SK-N-SH (cell line): ENCODE data around the gene MAX. TPM values are rescaled to one million over a fixed set of nuclear protein-coding genes. Genes with fewer than 3 reads are reported as not detected.

Experiments used
- CTCF ChIA-PET: fragments of 300-600, 350-600 bp; formaldehyde crosslinking; extraction: SDS; loops from one replicate; lab custom pipeline; 2021; lab: Yijun Ruan, JAX
- POLR2A ChIA-PET: fragments of 350-600 bp; sonication (Branson Sonifier 250); formaldehyde crosslinking; extraction: SDS; loops from one replicate; lab custom pipeline; 2020; ENCODE audit warnings: antibody characterized with exemption, inconsistent platforms; lab: Yijun Ruan, JAX
- DNase-seq: peaks from one replicate; pipeline ENCODE4 v3.0.0; 2012
- H2AFZ ChIP-seq: fragments of 200-600 bp; sonication (generic); 2 replicates; pipeline ENCODE4 v1.8.1; 2016; ENCODE audit warnings: antibody characterized with exemption, mild to moderate bottlenecking, low read depth
- H3F3A ChIP-seq: fragments of 200-600 bp; sonication (generic); replicated peaks from 2 replicates; pipeline ENCODE3; 2016; ENCODE audit warnings: antibody characterized with exemption, mild to moderate bottlenecking; ENCODE audit not compliant: insufficient read depth
- H3K27ac ChIP-seq, 2 experiments: fragments of 200-500 bp in 1 of 2; fragments of 200-600 bp in 1 of 2; sonication (Bioruptor generic) in 1 of 2; sonication (generic), shearing (Covaris generic) in 1 of 2; 2 replicates each; pipeline versions ENCODE4 v1.5.1 to v1.6.1; 2014 to 2016; ENCODE audit warnings: low read depth in 2 of 2, inconsistent platforms in 1 of 2, low read length in 1 of 2, mild to moderate bottlenecking in 1 of 2, mixed read lengths in 1 of 2
- H3K27me3 ChIP-seq: fragments of 200-600 bp; sonication (generic), shearing (Covaris generic); 2 replicates; pipeline ENCODE4 v1.6.1; 2016; ENCODE audit warnings: mixed run types; ENCODE audit not compliant: insufficient read depth
- H3K36me3 ChIP-seq, 2 experiments: fragments of 200-500 bp in 1 of 2; fragments of 200-600 bp in 1 of 2; sonication (Bioruptor generic) in 1 of 2; sonication (generic) in 1 of 2; replicated peaks in 1 of 2; 2 replicates each; pipeline versions ENCODE3 to v1.5.1; 2014 to 2016; ENCODE audit warnings: low read length in 1 of 2, mild to moderate bottlenecking in 1 of 2; ENCODE audit not compliant: insufficient read depth in 2 of 2, control insufficient read depth in 1 of 2
- H3K4me1 ChIP-seq, 2 experiments: fragments of 200-500 bp in 1 of 2; fragments of 200-600 bp in 1 of 2; sonication (Bioruptor generic) in 1 of 2; sonication (generic), shearing (Covaris generic) in 1 of 2; 2 replicates each; pipeline versions ENCODE4 v1.5.1 to v1.6.1; 2014 to 2016; ENCODE audit warnings: low read depth in 1 of 2, low read length in 1 of 2, mixed run types in 1 of 2; ENCODE audit not compliant: insufficient read depth in 2 of 2, control insufficient read depth in 1 of 2
- H3K4me2 ChIP-seq: fragments of 200-600 bp; sonication (generic), shearing (Covaris generic); 2 replicates; pipeline ENCODE4 v1.6.1; 2017; ENCODE audit warnings: mixed run types
- H3K4me3 ChIP-seq, 2 experiments: fragments of 200-500 bp in 1 of 2; fragments of 200-600 bp in 1 of 2; sonication (Bioruptor generic) in 1 of 2; sonication (generic), shearing (Covaris generic) in 1 of 2; 2 replicates each; pipeline versions ENCODE4 v1.5.1 to v1.8.1; 2014 to 2016; ENCODE audit warnings: low read depth in 2 of 2, inconsistent platforms in 1 of 2, low read length in 1 of 2, mild to moderate bottlenecking in 1 of 2, mixed read lengths in 1 of 2, moderate library complexity in 1 of 2
- H3K79me2 ChIP-seq: fragments of 200-600 bp; sonication (generic); 2 replicates; pipeline ENCODE4 v1.8.1; 2017; ENCODE audit warnings: mild to moderate bottlenecking; ENCODE audit not compliant: insufficient read depth
- H3K9ac ChIP-seq: fragments of 200-600 bp; sonication (generic); 2 replicates; pipeline ENCODE4 v1.6.1; 2017; ENCODE audit warnings: mixed run types
- H3K9me2 ChIP-seq: fragments of 200-600 bp; sonication (generic); 2 replicates; pipeline ENCODE4 v1.6.1; 2017; ENCODE audit warnings: mixed run types
- H3K9me3 ChIP-seq: fragments of 200-600 bp; sonication (generic); 2 replicates; pipeline ENCODE4 v1.6.1; 2017; ENCODE audit warnings: mixed run types, mild to moderate bottlenecking, moderate library complexity
- H4K20me1 ChIP-seq: fragments of 200-600 bp; sonication (generic); 2 replicates; pipeline ENCODE4 v1.6.1; 2017; ENCODE audit warnings: mild to moderate bottlenecking, mixed run types; ENCODE audit not compliant: insufficient read depth
- CHD2 ChIP-seq: fragments of 150-350 bp; IDR thresholded peaks from 2 replicates; pipeline ENCODE4 v1.6.1; 2018; ENCODE audit warnings: low read length; ENCODE audit not compliant: partially characterized antibody
- GABPA ChIP-seq: IDR thresholded peaks from 2 replicates; pipeline ENCODE4 v1.4.0; 2012; ENCODE audit warnings: low read depth, mild to moderate bottlenecking
- IRF3 ChIP-seq: fragments of 150-350 bp; IDR thresholded peaks from 2 replicates; pipeline ENCODE4 v1.6.1; 2016; ENCODE audit warnings: mild to moderate bottlenecking, low read depth, low read length
- RAD21 ChIP-seq: IDR thresholded peaks from 2 replicates; pipeline ENCODE4 v1.6.1; 2012; ENCODE audit warnings: mild to moderate bottlenecking, low read length
- RCOR1 ChIP-seq: fragments of 150-350 bp; IDR thresholded peaks from 2 replicates; pipeline ENCODE4 v1.6.1; 2017; ENCODE audit warnings: antibody characterized with exemption, low read length
- REST ChIP-seq: IDR thresholded peaks from 2 replicates; pipeline ENCODE4 v1.6.1; 2012; ENCODE audit warnings: mild to moderate bottlenecking, low read depth, low read length, moderate library complexity
- RXRA ChIP-seq: IDR thresholded peaks from 2 replicates; pipeline ENCODE4 v1.4.0; 2012; ENCODE audit warnings: low read depth, mild to moderate bottlenecking, borderline replicate concordance
- SIN3A ChIP-seq: IDR thresholded peaks from 2 replicates; pipeline ENCODE4 v1.6.1; 2012; ENCODE audit warnings: low read depth, mild to moderate bottlenecking, low read length, moderate library complexity, borderline replicate concordance
- SMC3 ChIP-seq: IDR thresholded peaks from 2 replicates; pipeline ENCODE4 v1.6.1; 2012; ENCODE audit warnings: low read depth, low read length, improper control_type of control experiment
- TCF12 ChIP-seq: IDR thresholded peaks from 2 replicates; pipeline ENCODE4 v1.4.0; 2012
- USF1 ChIP-seq: IDR thresholded peaks from 2 replicates; pipeline ENCODE4 v1.4.0; 2012; ENCODE audit warnings: low read depth, borderline replicate concordance
- YY1 ChIP-seq: IDR thresholded peaks from 2 replicates; pipeline ENCODE4 v1.4.0; 2012; ENCODE audit warnings: low read depth, mild to moderate bottlenecking
- WGBS: methylation state at CpG from one replicate; pipeline ENCODE4 v1.1.6; 2017; ENCODE audit warnings: low lambda C conversion rate; 5-methylcytosine and 5-hydroxymethylcytosine counted together
- polyA plus RNA-seq, 3 experiments: library from polyadenylated mRNA; depleted of rRNA; stranded (reverse); fragments of >200 nt; gene quantifications; 2 replicates each; pipeline ENCODE4 v1.2.3, GENCODE V29; 2012
- TF ChIP-seq, protein P1 (sequence below): IDR thresholded peaks from 2 replicates; pipeline ENCODE4 v1.4.0; 2012; ENCODE audit warnings: low read depth, borderline replicate concordance

The MAX gene
- polyA plus RNA-seq, 1 of the 3 experiments (the other 2 are of a cell fraction): 103 TPM

GRCh38 chr14:65106316-65106715, 4.0 kb upstream of the MAX start:
- Histone ChIP-seq H3K9ac (no peak overlapping the region), H3K4me3 (no peak overlapping the region), H3K79me2 (peaks cover 7% of the 10 kb centered on the region), H3F3A (no peaks in the 10 kb centered on the region), H2AFZ (no peak overlapping the region), H3K27ac (no peak overlapping the region), H3K36me3 (no peaks in the 10 kb centered on the region), H3K4me1 (peaks cover 0 to 3% of the 10 kb centered on the region in 2 experiments; a peak in 1 of 4 replicates), H4K20me1 (no peaks in the 10 kb centered on the region), H3K9me2 (no peaks in the 10 kb centered on the region), H3K9me3 (no peaks in the 10 kb centered on the region), H3K27me3 (no peaks in the 10 kb centered on the region), H3K4me2 (no peak overlapping the region)
- 91% methylated on average over 4 of the region's 4 CpGs for WGBS
- no peak for DNase-seq
- POLR2A ChIA-PET: no interaction called here
- TF ChIP-seq RCOR1 (no peak), RXRA (no peak), SIN3A (no peak), YY1 (no peak), REST (no peak), RAD21 (no peak), USF1 (no peak), TCF12 (no peak), SMC3 (no peak), CHD2 (no peak), GABPA (no peak), IRF3 (no peak)
- TF ChIP-seq, protein P1, sequence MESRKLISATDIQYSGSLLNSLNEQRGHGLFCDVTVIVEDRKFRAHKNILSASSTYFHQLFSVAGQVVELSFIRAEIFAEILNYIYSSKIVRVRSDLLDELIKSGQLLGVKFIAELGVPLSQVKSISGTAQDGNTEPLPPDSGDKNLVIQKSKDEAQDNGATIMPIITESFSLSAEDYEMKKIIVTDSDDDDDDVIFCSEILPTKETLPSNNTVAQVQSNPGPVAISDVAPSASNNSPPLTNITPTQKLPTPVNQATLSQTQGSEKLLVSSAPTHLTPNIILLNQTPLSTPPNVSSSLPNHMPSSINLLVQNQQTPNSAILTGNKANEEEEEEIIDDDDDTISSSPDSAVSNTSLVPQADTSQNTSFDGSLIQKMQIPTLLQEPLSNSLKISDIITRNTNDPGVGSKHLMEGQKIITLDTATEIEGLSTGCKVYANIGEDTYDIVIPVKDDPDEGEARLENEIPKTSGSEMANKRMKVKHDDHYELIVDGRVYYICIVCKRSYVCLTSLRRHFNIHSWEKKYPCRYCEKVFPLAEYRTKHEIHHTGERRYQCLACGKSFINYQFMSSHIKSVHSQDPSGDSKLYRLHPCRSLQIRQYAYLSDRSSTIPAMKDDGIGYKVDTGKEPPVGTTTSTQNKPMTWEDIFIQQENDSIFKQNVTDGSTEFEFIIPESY: no peak
- CTCF ChIA-PET: no interaction called here
